Mammary epithelial cell (primary cell): ENCODE data around the gene AKAP12.

ENCODE experiments used
- EZH2 ChIP-seq: IDR thresholded peaks from 2 replicates; pipeline ENCODE4 v1.6.1; 2012; ENCODE audit warnings: low read length, inconsistent platforms, borderline replicate concordance
- TF ChIP-seq, protein P1 (sequence below), 2 donors: IDR thresholded peaks in 1 of 2; conservative IDR thresholded peaks in 1 of 2; 2 replicates each; pipeline ENCODE4 v1.5.1; 2011 to 2012; ENCODE audit warnings: inconsistent platforms in 2 of 2, low read length in 2 of 2, mild to moderate bottlenecking in 2 of 2, control low read depth in 1 of 2, low read depth in 1 of 2; ENCODE audit not compliant: insufficient read depth in 1 of 2; ENCODE audit errors: extremely low read depth in 1 of 2

DNA sequence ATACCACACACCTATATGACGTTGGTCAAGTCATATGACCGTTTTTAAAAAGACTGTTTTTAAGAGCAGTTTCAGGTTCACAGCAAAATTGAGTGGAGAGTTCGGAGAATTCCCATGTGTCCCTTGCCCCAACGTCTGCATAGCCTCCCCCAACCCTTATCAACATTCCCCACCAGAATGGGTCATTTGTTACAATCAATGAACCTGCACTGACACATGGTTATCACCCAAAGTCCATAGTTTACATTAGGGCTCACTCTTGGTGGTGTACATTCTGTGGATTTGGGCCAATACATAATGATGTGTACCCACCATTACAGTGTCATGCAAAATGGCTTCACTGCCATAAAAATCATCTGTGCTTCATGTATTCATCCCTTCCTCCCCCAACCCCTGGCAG is 99.6 kb downstream of the AKAP12 start:
- TF ChIP-seq, protein P1, sequence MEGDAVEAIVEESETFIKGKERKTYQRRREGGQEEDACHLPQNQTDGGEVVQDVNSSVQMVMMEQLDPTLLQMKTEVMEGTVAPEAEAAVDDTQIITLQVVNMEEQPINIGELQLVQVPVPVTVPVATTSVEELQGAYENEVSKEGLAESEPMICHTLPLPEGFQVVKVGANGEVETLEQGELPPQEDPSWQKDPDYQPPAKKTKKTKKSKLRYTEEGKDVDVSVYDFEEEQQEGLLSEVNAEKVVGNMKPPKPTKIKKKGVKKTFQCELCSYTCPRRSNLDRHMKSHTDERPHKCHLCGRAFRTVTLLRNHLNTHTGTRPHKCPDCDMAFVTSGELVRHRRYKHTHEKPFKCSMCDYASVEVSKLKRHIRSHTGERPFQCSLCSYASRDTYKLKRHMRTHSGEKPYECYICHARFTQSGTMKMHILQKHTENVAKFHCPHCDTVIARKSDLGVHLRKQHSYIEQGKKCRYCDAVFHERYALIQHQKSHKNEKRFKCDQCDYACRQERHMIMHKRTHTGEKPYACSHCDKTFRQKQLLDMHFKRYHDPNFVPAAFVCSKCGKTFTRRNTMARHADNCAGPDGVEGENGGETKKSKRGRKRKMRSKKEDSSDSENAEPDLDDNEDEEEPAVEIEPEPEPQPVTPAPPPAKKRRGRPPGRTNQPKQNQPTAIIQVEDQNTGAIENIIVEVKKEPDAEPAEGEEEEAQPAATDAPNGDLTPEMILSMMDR (conservative IDR thresholded peaks at IDR 0.05 in 1 of 2, IDR thresholded peaks at IDR 0.05 in 1 of 2; ENCODE audit: extremely low read depth in 1 of 2, insufficient read depth in 1 of 2, low read depth in 1 of 2, low read length in 2 of 2): no peak
- TF ChIP-seq EZH2: no peak
